ENCODE results near the gene PADI3.

DNA sequence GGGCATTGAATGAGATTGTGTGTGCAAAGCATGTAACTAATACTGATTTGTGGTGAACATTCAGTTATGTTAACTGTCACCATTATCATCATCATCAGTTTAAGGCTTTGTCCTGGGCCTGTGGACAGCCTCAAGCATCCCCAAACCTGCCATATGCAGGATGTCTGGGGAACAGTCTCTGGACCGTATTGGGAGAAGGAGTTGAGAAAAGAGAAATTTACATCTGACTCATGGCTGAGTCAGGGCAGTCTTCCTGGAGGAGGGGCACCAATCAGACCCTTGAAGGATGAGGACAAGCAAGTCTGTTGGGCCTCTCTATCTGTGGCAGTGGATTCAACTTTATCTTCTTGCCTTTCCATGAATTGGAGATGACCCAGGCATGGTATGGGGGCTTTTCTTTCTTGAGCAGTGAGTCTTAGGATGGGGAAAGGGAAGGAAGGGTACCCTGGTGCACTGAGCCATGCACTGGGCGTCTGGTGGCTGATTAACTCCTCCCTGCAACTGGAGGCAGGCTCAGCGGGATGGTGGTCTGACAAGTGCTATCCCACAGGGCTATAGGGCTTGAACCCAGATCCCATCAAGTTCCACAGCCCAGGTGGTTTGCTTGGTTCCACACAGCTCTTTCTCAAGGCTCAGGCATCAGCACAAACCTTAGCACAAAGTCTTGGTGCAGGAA, 2.9 kb downstream of the PADI3 start:
- TF ChIP-seq, protein P1, sequence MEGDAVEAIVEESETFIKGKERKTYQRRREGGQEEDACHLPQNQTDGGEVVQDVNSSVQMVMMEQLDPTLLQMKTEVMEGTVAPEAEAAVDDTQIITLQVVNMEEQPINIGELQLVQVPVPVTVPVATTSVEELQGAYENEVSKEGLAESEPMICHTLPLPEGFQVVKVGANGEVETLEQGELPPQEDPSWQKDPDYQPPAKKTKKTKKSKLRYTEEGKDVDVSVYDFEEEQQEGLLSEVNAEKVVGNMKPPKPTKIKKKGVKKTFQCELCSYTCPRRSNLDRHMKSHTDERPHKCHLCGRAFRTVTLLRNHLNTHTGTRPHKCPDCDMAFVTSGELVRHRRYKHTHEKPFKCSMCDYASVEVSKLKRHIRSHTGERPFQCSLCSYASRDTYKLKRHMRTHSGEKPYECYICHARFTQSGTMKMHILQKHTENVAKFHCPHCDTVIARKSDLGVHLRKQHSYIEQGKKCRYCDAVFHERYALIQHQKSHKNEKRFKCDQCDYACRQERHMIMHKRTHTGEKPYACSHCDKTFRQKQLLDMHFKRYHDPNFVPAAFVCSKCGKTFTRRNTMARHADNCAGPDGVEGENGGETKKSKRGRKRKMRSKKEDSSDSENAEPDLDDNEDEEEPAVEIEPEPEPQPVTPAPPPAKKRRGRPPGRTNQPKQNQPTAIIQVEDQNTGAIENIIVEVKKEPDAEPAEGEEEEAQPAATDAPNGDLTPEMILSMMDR (IDR thresholded peaks at IDR 0.05) = no peak
- no peak for TF ChIP-seq POLR2A (IDR thresholded peaks at IDR 0.05)
